HG03175 (cell line): ENCODE results near the gene EVL.

Experiments used
- ATAC-seq: cut with Tn5 transposase; IDR thresholded peaks from one replicate; pipeline ENCODE4 v1.9.1; 2021; ENCODE audit warnings: mild to moderate bottlenecking, moderate library complexity; ENCODE audit not compliant: unreplicated experiment

EVL gene

DNA sequence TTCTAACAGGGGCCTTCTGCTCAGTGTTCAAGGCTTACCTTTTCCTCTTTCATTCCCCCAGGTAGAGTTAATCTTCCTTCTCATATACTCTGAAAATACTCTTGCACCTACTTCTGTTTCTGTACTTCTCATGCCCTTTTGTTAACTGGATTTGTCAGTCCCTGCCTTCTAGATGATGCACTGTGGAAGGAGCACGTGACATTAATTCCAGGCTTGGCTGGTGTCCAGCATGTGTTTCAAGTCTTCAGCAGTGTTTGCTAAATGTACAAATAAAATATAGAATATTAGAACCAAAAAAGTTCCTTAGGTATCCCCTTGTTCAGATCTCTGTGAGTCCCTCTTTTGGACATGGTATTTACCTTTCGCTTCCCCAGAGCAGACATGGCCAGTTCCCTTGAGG is 27.9 kb upstream of the EVL start:
- no peak for ATAC-seq

DNA sequence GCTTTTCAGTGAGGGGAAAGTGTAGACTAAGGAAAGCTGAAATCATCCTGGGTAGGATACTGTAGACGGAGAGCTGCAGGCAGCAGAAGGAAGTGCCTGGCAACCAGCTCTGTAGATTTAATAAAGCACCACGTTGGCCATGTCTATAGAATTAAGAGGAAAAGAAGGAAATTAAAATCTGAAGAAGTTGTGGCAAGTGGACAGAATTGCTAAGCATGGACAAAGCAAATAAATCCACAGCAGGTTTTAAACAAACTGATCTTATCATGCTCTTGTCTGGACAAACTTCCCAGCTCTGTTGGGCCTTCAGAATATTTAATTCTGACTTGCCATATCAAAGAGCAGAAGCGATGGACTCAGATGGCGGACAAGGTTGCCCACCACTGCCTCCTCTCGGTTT is 27.2 kb upstream of the EVL start:
- ATAC-seq, result no peak

DNA sequence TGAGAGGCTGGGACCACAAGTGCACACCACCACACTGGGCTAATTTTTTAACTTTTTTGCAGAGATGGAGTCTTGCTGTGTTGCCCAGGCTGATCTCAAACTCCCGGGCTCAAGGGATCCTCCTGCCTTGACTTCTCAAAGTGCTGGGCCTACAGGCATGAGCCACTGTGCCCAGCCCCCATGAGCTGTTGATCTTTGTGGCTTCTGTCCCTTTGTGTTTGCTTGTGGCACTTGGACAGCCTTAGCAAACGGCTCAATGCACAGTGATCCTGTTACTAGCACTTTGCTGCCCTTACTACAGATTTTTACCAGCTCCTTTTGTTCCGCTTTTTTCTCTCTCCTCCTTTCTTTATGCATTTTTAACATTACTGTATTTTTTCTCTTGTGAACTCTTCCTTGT is 25.3 kb upstream of the EVL start:
- ATAC-seq, result no peak

DNA sequence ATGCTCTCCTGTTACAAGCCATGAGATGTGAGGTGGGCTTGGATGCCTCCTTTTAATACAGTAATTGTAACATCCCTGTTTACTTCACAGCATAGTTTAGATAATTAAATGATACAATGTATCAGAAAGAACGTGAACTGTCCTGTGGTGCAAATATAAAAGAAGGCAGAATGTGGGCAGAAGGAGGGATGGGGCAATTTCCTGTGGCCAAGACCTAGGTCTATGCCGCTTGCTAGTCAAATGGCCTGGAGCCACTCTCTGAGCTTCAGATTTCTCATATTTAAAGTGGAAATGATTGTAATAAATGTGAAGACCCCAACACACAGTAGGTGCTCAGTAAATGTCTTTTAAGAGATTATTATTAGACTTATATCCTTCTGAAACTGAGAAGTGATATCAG is 24.0 kb upstream of the EVL start:
- ATAC-seq, result no peak

DNA sequence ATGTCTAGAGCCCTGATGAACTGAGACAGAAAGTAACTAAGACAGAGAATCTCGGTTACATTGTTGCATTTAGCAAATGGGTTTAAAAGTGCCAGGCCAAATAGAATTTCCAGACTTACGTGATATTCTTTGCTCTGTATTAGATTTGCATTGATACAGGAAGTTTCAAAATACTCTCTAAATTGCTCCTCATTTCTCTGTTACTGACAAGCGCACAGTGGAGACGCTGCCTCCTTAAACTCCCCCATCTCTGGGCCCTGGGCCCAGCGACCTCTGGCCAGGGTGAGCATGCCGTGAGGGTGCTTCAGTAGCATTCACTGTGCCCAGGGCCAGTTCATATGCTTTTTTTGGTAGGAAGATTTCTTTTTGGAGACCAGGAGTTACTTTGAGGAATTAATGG is 22.9 kb upstream of the EVL start:
- ATAC-seq, result no peak

DNA sequence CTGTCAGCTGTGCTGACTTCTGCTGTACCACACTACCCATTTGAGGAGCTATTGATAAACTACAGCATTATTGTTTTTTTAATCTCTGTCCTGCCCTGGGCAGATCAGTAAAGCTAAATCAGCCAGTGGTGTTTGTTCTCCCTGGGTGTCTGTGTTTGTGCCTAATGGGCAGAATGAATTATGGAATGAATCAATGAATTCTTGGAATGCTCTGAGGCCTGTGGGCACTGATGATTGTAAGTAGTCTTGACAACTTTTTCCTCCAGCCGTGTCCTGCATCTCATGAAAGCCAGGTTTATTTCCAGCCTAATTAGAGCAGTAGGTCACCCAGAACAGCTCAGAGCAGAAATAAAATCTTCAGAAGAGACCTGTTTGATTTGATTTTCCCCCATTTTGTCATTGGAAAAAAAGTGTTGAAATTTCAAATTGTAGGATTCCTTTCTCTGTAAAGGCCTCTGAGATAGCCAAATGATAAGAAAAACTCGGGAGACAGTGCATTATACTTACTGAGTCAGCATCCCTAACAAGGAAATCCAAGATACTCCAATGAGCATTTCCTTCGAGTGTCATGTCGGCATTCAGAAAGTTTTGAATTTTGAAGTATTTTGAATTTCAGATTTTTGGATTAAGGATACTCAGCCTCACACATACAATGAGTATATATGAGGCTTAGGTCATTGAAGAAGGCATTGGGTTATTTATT is 19.4 kb upstream of the EVL start:
- ATAC-seq, result no peak

DNA sequence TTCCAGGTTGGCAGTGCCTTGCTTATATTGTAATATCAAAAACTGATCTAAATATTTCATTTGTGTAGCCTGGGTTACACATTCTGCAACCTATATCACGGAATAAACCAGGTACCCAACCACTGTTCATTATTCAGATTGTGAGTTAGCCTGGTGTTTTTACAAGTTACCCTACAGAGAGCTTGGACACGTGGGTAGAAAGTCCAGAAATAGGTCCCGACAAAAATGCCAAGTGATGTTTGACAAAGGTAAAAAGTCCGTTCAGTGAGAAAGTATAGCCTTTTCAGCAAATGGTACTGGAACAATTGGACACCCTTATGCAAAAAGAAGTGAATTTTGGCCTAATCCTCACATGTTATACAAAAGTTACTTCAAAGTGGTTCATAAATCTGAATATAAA is 17.6 kb upstream of the EVL start:
- ATAC-seq, result no peak

DNA sequence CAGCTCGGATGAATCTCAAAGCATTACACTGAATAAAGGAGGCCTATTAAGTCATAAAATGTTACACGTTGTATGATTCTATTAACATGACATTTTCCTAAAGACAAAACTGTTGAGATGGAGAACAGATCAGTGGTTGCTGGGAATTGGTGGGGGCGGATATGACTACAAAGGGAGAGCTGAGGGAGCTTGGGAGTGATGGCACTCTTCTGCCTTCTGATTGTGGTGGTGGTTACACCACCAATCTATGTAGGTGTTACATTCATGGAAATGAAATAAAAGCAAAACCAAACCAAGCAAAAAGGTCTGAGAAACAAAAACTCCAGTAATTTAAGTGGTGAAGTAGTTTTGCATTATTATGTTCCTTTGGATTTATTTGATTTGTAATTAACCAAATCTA is 16.4 kb upstream of the EVL start:
- no peak for ATAC-seq

DNA sequence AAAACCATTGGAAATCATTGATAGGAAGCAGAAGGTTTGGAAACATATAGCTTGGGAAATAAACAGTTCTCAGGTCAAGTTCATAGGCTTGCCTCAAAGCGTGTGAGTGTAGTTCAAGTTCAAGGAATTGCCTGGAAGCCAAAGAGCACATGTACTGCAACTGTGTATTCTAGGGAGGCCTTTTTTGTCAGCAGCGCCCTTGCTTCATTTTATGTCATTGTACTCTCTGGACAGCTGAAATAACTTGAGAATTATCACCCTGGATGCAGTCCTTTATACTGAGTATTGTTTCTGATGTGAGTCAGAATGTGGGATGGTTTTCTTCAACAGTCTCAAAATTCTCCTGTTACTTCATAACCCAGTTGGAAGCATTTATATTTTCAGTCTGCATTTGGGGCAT is 16.0 kb upstream of the EVL start:
- ATAC-seq, result no peak

DNA sequence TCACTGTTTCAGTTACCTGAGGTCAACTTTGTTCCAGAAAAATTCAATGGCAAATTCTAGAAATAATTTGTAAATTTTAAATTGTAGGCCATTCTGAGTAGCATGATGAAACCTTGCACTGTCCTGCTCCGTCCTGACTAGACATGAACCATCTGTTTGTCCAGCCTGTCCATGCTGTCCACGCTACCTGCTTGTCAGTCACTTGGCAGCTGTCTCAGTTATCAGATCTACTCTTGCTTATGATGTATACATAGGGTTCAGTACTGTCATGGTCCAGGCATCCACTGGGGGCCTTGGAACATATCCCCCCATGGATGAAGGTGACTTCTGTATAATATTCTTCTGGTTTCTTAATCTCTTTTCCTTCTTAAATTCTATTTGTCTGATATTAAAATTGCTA is 14.1 kb upstream of the EVL start:
- no peak for ATAC-seq

DNA sequence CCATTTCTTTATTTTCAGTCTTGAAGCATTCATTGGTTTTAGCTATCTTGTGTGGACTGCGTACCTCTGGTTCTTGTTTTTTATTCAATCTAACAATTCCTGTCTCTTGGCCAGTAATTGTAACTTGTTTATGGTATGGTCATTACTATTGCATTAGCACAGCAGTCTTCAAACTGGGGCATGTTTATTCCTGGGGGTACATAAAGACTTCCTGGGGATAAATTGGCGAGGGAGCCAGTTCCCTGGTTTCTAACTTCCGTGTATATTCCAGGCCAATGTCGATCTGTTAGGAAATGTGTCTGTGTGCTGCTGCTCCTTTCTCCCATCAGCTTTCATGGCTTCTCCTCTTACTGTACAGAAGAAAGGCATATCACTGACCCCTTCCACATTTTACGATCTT is 13.7 kb upstream of the EVL start:
- ATAC-seq, result no peak

DNA sequence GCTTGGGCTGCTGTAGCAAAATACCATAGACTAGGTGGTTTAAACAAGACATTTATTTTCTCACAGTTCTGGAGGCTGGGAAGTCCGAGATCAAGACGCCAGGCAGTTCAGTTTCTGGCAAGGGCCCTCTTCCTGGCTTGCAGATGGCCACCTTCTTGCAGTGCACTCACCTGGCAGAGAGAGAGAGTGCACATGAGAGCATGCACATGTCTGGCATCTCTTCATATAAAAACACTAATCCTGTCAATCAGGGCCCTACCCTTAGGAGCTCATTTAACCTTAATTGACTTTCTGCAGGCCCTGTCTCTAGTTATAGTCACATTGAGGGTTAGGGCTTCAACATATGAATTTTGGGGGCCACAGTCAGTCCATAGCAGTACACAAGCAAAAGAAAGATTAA is 12.4 kb upstream of the EVL start:
- ATAC-seq, result no peak

DNA sequence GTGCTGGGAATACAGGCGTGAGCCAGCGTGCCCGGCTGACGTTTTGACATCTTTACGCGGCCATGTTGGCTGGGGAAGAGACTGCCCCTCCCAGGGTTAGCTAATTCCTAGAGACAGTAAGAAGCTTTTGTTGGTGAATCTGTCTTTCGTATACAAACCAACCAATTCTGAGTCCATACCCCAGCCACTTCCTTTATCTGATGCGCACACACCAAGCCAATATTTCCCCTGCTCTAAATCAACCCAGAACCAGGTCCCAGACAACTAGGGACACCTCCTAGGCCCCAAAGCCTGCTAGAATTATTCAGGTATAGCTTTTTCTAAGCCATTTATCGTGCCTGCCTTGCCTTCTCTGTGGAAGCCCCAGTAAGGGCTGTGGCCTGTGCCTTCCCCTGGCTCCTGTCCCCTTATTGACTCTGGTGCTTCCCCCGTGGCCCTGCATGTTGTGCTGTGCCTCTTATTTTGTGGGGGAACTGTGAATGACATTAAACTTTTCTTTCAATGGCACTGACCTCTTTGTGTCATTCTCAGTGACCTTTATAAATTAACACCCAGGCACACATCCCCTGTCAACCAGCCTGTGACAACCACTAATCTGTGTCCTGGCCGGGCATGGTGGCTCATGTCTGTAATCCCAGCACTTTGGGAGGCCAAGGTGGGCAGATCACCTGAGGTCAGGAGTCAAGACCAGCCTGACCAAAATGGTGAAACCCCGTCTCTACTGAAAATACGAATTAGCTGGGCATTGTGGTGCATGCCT is 10.7 kb upstream of the EVL start:
- no peak for ATAC-seq

DNA sequence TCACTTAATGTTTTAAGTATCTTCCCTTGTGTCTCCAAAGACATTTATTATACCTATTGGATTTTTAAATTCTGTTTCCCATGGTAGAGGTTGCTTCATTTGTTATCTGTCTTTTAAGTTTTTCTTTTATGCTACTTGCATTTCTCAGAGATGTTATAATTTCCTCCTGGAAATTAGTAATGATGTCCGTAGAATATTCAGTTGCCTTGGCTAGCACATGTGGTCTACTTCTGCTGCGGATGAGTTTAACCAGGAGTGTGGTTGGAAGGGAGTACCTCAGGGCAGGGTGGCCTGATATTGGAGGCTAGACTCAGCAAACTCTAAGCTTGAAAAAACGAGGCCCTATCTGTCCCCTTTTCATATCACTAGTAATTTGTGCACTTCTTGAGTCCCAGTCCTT is 8.8 kb upstream of the EVL start:
- ATAC-seq, result no peak

DNA sequence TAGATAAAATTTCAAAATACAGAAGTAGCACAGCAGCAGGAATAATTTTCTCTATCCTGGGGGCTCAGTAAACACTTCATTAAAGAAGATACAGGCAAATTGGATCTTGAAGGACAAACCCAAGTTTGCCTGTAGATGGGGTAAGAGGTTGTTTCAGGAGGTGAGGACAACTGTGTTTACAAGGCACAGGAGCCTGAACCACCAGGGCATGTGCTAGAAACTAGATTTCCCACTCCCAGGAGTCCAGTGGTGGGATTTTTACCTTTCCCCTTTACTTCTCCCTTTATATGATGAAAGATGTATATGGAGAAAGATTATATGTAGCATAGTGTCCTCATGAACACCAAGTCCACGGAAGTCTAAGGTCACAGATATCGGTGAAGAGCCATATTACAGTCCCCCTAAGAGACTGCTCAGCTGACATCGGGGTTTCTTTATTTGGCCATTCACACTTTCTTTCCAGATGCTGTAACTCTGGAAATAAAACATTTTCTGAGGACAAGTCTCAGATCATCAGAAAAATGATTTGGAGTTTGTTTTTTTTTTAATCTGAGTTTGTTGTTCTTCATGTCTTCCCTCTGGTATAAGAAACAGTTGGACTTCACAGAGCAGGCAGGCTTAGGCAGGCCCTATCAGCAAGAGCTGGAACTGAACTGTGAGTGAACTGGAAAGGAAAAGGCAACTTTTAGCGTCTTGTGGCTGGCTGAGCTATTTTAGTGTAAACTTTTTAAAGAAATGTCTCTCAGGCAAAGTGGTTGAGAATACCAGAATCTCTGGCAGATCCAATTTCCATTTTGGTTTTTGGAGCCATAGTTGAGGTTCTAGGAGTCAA is 8.0 kb upstream of the EVL start:
- ATAC-seq, result no peak

DNA sequence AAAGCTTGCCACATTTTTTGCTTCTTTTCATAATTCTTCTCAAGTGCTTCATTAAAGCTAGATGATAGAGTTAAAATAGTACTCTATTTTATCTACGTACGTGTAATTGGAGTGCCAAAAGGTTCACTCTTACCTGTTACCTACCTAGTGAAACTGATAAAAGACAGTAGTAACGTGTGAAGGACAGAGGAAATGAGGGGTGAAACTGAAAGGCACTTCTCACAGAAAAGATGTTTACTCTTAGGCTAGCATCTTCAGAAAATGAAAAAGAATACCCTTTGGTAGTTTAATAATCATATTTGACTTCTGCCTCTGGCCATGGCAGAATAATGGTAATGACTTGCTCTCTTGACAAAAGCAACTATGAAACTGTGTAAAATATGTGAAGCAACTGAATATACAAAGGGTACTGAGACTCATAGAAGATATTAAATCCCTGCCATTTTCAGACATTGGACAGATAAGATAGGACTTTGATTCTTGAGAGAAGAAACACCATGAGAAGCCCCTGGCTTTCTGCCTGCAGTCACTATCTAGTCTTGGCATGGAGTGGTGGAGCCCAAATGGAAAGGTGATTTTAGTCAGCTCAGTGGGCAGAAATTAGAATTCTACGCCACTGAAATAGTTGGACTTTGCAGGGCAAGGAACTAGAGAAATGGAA is 6.3 kb upstream of the EVL start:
- peak; percentile 76 for ATAC-seq

DNA sequence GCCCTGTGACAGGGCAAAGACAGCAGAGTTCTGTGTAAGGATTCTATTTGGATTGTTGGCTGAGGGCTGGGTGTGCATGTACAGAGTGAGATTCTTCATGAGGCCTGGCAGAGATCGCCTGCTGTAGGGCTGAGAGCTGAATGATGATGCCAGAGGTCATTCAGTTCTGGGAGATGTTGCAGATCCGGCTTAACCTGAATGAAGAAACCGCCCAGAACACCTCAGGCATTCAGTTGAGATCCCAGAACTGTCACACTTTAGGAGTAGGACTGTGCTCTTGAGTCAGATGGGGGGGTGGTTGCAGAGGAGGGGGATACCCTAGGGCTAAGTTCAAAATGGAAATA is 5.8 kb upstream of the EVL start:
- ATAC-seq, result no peak

DNA sequence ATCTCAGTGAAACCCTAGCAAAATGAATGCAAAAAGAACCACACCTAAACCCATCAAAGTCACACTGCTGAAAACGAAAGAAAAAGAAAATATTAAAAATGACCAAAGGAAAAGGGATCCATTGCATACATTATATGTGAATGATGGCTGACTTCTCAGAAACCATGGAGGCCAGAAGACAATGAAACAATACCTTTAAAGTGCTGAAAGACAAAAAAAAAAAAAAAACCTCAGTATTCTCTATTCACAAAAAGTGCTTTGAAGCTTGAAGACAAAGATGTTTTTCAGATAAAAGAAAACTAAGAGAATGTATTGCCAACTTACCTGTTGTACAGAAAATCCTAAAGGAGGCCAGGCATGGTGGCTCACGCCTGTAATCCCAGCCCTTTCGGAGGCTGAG is 4.5 kb upstream of the EVL start:
- no peak for ATAC-seq

DNA sequence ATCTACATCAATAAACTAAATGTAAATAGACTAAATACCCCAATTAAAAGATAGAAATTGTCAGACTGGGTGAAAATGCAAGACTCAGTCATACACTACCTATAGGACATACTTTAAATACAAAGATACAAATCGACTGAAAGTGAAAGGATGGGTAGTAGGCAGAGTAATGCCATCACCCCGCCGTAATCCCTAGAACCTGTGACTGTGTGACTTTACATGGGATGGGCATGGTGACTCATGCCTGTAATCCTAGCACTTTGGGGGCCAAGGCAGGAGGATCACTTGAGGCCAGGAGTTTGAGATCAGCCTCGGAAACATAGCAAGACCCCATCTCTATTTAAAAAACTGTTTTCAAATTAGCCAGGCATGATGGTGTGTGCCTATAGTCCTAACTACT is 2.6 kb upstream of the EVL start:
- ATAC-seq, result no peak

DNA sequence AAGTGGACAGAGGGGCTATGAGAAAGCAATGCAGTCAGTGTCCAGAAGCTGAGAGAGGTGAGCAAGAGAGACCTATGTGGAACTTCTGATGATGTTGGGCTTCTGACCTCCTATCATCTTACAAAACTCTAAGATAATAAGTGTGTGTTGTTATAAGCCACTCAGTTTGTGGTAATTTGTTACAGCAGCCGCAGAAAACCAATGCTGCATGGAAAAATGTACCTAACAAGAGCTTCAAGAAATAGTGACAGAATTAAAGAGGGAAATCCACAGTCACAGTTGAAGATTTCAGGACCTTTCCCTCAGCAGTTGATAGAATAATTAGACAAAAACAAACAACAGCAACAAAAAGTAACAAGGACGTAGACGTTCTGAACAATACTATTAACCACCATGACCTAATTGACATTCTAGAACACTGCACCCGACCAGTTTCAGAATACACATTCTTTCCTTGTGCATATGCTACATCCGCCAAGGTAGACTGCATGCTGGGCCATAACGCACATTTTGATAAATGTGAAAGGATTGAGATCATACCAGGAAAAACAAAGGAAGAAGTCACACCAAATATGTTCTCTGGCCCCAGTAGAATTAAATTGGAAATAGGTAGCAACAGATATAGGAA is 1.8 kb upstream of the EVL start:
- no peak for ATAC-seq
